Globus pallidus (tissue), 1 donor: Measurements from ENCODE around the gene COL9A3.

Source experiments
- DNase-seq: peaks from one replicate; pipeline ENCODE4 v3.0.0-alpha.2; 2015; ENCODE audit warnings: low spot score

The COL9A3 gene

DNA sequence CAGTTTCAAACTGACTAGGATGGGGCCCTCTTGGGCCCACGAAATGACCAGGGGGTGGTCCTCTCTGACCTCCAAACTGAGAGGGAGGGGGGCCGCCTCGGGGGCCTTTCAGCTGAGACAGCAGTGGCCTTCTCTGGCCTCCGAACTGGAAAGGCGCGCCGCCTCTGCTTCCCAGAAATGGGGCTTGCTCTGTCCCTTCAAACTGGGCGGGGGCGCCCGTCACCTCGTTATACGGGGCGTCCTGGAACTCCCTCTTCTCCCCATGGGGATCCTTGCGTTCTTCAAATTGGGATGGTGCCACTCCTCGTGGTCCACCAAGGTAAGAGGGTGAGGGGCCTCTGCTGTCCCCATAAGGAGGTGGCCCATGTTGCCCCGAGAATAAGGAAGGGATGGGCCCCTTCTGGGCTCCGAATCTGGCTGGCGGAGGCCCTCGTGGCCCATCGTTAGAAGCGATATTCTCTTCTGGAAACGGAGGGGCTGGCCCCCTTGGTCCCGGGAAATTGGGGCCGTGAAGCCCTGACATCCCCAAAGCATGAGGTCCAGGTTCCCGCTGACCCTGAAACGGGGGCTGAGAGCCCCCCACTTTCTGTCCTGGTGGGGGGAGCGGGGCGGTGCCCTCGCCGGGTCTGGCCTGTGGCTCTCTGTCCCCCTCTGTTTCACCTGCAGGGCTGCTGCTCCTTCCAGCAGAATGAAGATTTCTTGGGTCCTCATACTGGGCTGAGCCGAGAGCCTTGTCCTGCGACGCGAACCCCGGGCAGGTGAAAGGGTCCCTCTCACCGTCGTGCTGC lies 63.5 kb downstream of the COL9A3 start:
- no peak for DNase-seq

GRCh38 chr20:62880935-62881661 lies 64.2 kb downstream of the COL9A3 start:
- no peak for DNase-seq

- no peak for DNase-seq
These were observed 65.0 kb downstream of the COL9A3 start for GRCh38 chr20:62881662-62882395.

DNA sequence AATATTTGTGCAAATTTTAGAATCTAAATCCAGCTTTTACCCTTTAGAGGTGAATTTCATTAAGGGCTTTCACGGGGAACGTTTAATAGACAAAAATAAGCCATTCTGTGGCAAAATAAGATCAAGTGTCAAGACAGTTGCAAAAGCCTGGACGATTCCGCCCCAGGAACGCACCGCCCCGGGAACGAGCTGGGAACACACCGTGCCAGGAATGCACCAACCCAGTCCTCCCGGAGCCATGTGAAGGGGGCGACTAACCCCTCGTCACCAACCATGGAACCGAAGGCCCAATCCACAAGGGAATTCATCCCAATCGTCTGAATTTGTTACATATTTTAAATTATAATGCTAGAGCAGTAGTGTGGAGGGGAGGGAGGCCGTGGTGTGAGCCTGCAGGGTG lies 65.6 kb downstream of the COL9A3 start:
- no peak for DNase-seq

GRCh38 chr20:62884556-62884955 lies 67.7 kb downstream of the COL9A3 start:
- DNase-seq, result no peak

- DNase-seq, result no peak
These were observed 68.4 kb downstream of the COL9A3 start for GRCh38 chr20:62885046-62885895.

GRCh38 chr20:62885896-62886708 lies 69.3 kb downstream of the COL9A3 start:
- DNase-seq, result no peak

DNA sequence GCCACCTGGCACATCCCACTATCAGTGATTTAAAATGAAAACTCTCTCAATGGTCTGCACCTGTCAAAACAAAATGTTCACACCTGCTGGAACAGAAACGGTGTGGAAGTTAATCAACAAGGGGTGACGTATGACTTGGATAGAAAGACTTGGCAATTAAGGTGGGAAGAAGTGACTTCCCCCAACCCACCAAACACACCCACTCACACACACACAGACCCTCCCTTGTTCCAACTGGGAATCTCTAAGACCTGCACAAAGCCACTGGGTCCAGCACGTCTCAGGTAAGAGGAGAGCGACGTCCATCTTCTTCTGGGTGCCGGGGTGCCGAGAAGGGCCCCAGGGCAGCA lies 69.8 kb downstream of the COL9A3 start:
- no peak for DNase-seq

DNA sequence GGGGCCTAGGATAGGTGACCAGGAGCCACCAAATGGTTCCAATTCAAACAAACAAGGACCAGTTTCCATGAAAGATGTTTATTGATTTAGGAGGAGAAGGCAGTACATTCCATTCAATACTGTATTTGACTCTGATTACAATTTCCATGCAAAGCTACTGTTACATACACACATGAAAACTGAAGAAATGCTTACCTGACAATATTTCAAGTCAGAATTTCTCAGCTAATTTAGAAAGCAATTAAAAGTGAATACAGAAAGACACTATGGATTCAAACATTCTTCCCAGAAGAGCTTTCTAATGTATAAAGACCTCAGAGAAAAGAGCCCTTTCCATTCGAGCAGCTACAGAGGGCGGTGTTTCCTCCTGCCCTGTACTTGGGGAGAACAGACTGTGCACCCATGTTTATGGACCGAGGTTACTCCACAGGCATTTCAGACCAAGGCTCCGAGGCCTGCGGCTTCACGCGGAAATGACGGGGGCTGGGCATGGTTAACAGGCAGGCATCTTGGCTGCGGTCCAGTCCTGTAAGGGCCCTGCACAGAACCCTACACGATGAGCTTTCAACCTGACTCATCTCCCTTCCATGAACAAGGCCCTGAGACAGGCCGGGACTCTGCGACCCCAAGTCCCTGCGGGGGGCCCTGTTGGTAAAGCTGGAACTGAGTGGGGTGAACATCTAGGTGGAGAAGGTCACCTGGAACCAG lies 70.5 kb downstream of the COL9A3 start:
- no peak for DNase-seq

DNA sequence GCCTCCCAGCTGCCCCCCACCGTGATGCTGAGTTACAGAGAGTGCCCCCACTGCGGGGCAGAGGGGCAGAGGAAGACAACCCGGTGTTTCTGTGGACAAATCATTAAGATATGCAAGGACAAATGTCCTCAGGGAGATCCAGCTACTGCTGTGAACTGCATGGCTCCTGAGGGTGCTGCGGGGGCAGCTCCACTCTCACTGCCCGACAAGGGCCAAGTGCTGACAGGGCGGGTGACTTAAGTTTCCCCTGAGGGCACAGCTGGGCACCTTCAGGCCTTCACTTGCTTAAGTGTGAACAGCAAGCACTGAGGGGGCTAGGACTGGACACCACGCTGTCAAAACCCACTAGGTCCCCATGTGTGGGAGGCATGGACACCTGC lies 71.0 kb downstream of the COL9A3 start:
- DNase-seq, result no peak

GRCh38 chr20:62888406-62888805 lies 71.6 kb downstream of the COL9A3 start:
- DNase-seq, result no peak

- no peak for DNase-seq
These were observed 72.1 kb downstream of the COL9A3 start for GRCh38 chr20:62888910-62889309.

DNA sequence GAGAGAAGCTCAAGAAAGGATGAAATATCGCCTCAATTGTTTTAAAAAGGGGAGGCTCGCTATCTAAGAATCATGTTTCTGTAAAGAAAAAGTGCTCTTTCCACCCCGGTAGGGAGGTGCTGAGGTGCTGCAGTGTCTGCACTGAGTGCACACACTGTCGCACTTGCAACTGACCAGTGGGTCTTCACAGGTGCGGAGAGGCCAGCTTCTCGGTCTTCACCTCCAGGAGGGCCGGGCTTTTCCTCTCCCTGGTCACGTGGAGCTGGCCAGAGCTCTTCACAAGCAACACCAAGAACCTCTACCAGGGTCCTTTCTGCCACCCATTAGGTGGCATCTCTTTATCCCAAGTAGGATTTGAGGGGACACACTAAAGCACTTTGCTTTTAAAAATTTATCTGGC lies 72.6 kb downstream of the COL9A3 start:
- no peak for DNase-seq

DNA sequence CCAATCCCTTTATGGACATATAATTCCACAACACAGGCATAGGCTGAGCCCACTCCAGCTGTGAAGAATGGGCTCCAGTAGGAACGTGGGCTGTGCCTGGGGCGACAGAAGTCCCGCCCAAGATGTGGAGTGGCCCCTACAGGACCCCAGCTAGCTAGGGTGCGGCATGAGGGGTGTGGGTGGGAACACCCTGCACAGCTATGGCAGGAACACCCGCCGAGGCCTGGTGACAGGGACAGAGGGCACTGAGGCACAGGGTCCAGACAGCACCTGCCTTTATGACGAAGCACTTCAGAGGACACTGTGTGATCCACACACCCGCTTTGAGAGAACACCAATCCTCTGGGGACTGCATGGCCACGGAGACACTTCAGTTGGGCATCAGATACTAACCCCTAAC lies 73.0 kb downstream of the COL9A3 start:
- no peak for DNase-seq

DNA sequence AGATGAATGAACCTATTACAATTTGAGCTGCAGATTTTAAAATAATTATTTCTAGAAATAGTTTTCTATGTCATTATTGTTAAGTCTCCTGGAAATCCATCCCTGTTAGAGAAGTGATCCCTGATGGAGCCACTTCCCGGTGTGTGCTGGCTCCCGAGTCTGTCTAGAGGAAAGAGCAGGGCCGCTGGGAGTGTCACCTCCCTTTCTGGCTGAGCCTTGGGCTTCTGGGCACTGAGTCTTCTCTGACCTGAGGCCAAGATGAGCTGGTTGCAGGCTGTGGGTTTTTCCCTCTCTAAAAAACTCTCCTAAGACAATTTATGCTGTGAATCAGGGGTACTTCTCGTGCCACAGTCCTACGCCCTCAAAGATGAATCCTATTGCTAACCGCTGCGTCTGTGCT lies 73.6 kb downstream of the COL9A3 start:
- no peak for DNase-seq
